PC-9 (cell line): Measurements from ENCODE around the gene TRMT2A. TPM values are rescaled to one million over a fixed set of nuclear protein-coding genes. Genes with fewer than 3 reads are reported as not detected.

Experiments used
- BruUV-seq: library from RNA; stranded (reverse); fragments of 400-500 nt; replicated peaks from 2 replicates; lab custom pipeline; 2021; lab: Mats Ljungman, UMichigan
- CTCF ChIA-PET: fragments of 300-600 bp; sonication (Branson Sonifier 250); formaldehyde crosslinking; loops from one replicate; lab custom pipeline; 2022; ENCODE audit warnings: antibody characterized with exemption; lab: Charles Lee
- POLR2A ChIA-PET: fragments of 300-600 bp; sonication (Branson Sonifier 250); formaldehyde crosslinking; loops from one replicate; lab custom pipeline; 2022; ENCODE audit warnings: antibody characterized with exemption; ENCODE audit not compliant: unreplicated experiment; lab: Charles Lee
- DNase-seq, 2 experiments: peaks; one replicate each; pipeline versions ENCODE4 v3.0.0 to v3.0.0-alpha.2; 2015 to 2022; ENCODE audit warnings: mixed read lengths in 1 of 2
- H2AFZ ChIP-seq: fragments of 200-600 bp; sonication (generic); 2 replicates; pipeline ENCODE4 v1.8.1; 2017; ENCODE audit warnings: antibody characterized with exemption
- H3F3A ChIP-seq: fragments of 200-600 bp; sonication (generic); 2 replicates; pipeline ENCODE4 v1.8.1; 2017; ENCODE audit warnings: antibody characterized with exemption, mild to moderate bottlenecking, low read depth; ENCODE audit not compliant: insufficient read depth
- H3K27ac ChIP-seq: fragments of 200-600 bp; sonication (generic); 2 replicates; pipeline ENCODE4 v1.6.1; 2016; ENCODE audit warnings: mixed run types
- H3K27me3 ChIP-seq: fragments of 200-600 bp; sonication (generic); 2 replicates; pipeline ENCODE4 v1.6.1; 2016; ENCODE audit warnings: low read depth, mixed run types; ENCODE audit not compliant: insufficient read depth
- H3K36me3 ChIP-seq: fragments of 200-600 bp; sonication (generic); 2 replicates; pipeline ENCODE4 v1.6.1; 2016; ENCODE audit warnings: low read depth, mixed run types
- H3K4me1 ChIP-seq: fragments of 200-600 bp; sonication (generic); replicated peaks from 2 replicates; pipeline ENCODE4 v1.6.1; 2016; ENCODE audit warnings: mixed run types; ENCODE audit not compliant: insufficient read depth
- H3K4me2 ChIP-seq: fragments of 200-600 bp; sonication (generic); 2 replicates; pipeline ENCODE4 v1.6.1; 2017; ENCODE audit warnings: mixed run types
- H3K4me3 ChIP-seq: fragments of 200-600 bp; sonication (generic); 2 replicates; pipeline ENCODE4 v1.6.1; 2016; ENCODE audit warnings: mixed run types
- H3K79me2 ChIP-seq: fragments of 200-600 bp; sonication (generic); 2 replicates; pipeline ENCODE4 v1.6.1; 2017; ENCODE audit warnings: low read depth, mixed run types
- H3K9me2 ChIP-seq: fragments of 200-600 bp; sonication (generic); 2 replicates; pipeline ENCODE4 v1.8.1; 2017; ENCODE audit warnings: mild to moderate bottlenecking; ENCODE audit not compliant: insufficient read depth
- H3K9me3 ChIP-seq: fragments of 200-600 bp; sonication (generic); 2 replicates; pipeline ENCODE4 v1.8.1; 2016; ENCODE audit warnings: low read depth; ENCODE audit not compliant: insufficient read depth
- H4K20me1 ChIP-seq: fragments of 200-600 bp; sonication (generic); 2 replicates; pipeline ENCODE4 v1.8.1; 2017; ENCODE audit not compliant: insufficient read depth
- CTCF ChIP-seq: fragments of 200-600 bp; sonication (generic); conservative IDR thresholded peaks from 2 replicates; pipeline ENCODE4 v1.6.1; 2017; ENCODE audit warnings: mixed run types, antibody characterized with exemption, mild to moderate bottlenecking, moderate library complexity
- EZH2 ChIP-seq: fragments of 200-600 bp; sonication (generic); IDR thresholded peaks from 2 replicates; pipeline ENCODE4 v1.8.0; 2017; ENCODE audit warnings: antibody characterized with exemption, low read depth
- intact Hi-C: fragments of 100-400 bp; cut with micrococcal nuclease; formaldehyde crosslinking; loops from one replicate; pipeline ENCODE4 v1.10.0; 2022; ENCODE audit not compliant: unreplicated experiment
- total RNA-seq: library from RNA; stranded (reverse); gene quantifications from 2 replicates; pipeline ENCODE4 v1.2.3, GENCODE V29; 2021

TRMT2A gene
- total RNA-seq, 1 experiment from 2014 or later, result 31.5 TPM

- ChIA-PET POLR2A (interaction anchor here (0.5 kb wide), 1 partner anchor 26 kb away, joined by 4 read pairs; no protein-coding TSS in a partner anchor), CTCF (interaction anchor here (0.6 kb wide), 1 partner anchor 515 kb away, joined by 8 read pairs; no protein-coding TSS in a partner anchor)
- TF ChIP-seq CTCF (no peak), EZH2 (no peak)
- Histone ChIP-seq H2AFZ (no peak overlapping the region), H3K27ac (no peak overlapping the region), H3K9me2 (no peaks in the 10 kb centered on the region), H3K4me3 (no peak overlapping the region), H3K79me2 (no peaks in the 10 kb centered on the region), H3K27me3 (no peaks in the 10 kb centered on the region), H3F3A (peaks cover 8% of the 10 kb centered on the region; the same call in 1 of the 2 replicates), H3K4me2 (no peak overlapping the region), H3K4me1 (no peaks in the 10 kb centered on the region; the same call in 1 of the 2 replicates), H3K36me3 (no peaks in the 10 kb centered on the region), H3K9me3 (no peaks in the 10 kb centered on the region), H4K20me1 (no peaks in the 10 kb centered on the region)
- no TSS peak for BruUV-seq
- intact Hi-C loops, result no loop called here
- DNase-seq, result no peak
Observed at GRCh38 chr22:20127869-20128618, 11.0 kb upstream of the TRMT2A start.

- no peaks in the 10 kb centered on the region for H3K9me2 ChIP-seq
- no peaks in the 10 kb centered on the region for H3K27me3 ChIP-seq
- ChIA-PET POLR2A (interaction anchor here (0.5 kb wide), 1 partner anchor 26 kb away, joined by 4 read pairs; no protein-coding TSS in a partner anchor), CTCF (no interaction called here)
- intact Hi-C loops, result no loop called here
- H3K4me1 ChIP-seq, result no peaks in the 10 kb centered on the region
- H2AFZ ChIP-seq, result no peak overlapping the region
- TF ChIP-seq CTCF (no peak), EZH2 (no peak)
- no TSS peak for BruUV-seq
- no peaks in the 10 kb centered on the region for H3K36me3 ChIP-seq
- no peak overlapping the region for H3K27ac ChIP-seq
- no peak overlapping the region for H3K4me2 ChIP-seq
- peaks cover under 1% of the 10 kb centered on the region; the same call in 1 of the 2 replicates for H3K79me2 ChIP-seq
- H3F3A ChIP-seq, result peaks cover 8% of the 10 kb centered on the region; the same call in 1 of the 2 replicates
- DNase-seq, result no peak
- H4K20me1 ChIP-seq, result no peaks in the 10 kb centered on the region
- no peaks in the 10 kb centered on the region for H3K9me3 ChIP-seq
- no peak overlapping the region for H3K4me3 ChIP-seq
Observed at GRCh38 chr22:20127318-20127868, 10.4 kb upstream of the TRMT2A start.

GRCh38 chr22:20126284-20127029 is 9.4 kb upstream of the TRMT2A start:
- BruUV-seq, result no TSS peak
- POLR2A ChIA-PET, result no interaction called here

More at GRCh38 chr22:20126284-20127029, 9.4 kb upstream of the TRMT2A start:
- no peak overlapping the region for H3K27ac ChIP-seq
- H3F3A ChIP-seq, result peaks cover 8% of the 10 kb centered on the region; the same call in 1 of the 2 replicates
- H3K4me2 ChIP-seq, result no peak overlapping the region
- TF ChIP-seq EZH2 (no peak), CTCF (no peak)
- H3K9me3 ChIP-seq, result no peaks in the 10 kb centered on the region
- CTCF ChIA-PET, result no interaction called here
- H3K4me1 ChIP-seq, result no peaks in the 10 kb centered on the region
- intact Hi-C loops, result no loop called here
- H3K9me2 ChIP-seq, result no peaks in the 10 kb centered on the region
- H4K20me1 ChIP-seq, result no peaks in the 10 kb centered on the region
- no peaks in the 10 kb centered on the region for H3K27me3 ChIP-seq
- no peak for DNase-seq
- no peak overlapping the region for H2AFZ ChIP-seq
- peaks cover 7% of the 10 kb centered on the region; the same call in 1 of the 2 replicates for H3K79me2 ChIP-seq
- H3K4me3 ChIP-seq, result no peak overlapping the region
- no peaks in the 10 kb centered on the region for H3K36me3 ChIP-seq
